Liver (tissue), 3 donors: ENCODE measurements around the gene SLC25A17.

Experiments used
- EGR1 ChIP-seq, 2 donors: IDR thresholded peaks; 2 replicates each; pipeline ENCODE4 v1.6.1; 2016 to 2018; ENCODE audit warnings: antibody characterized with exemption in 2 of 2, low read depth in 2 of 2
- FOXA2 ChIP-seq: IDR thresholded peaks from 2 replicates; pipeline ENCODE4 v1.6.1; 2016; ENCODE audit warnings: antibody characterized with exemption
- GABPA ChIP-seq, 2 donors: IDR thresholded peaks in 1 of 2; conservative IDR thresholded peaks in 1 of 2; 2 replicates each; pipeline ENCODE4 v1.6.1; 2016; ENCODE audit warnings: antibody characterized with exemption in 2 of 2, mild to moderate bottlenecking in 1 of 2, moderate library complexity in 1 of 2
- HNF4A ChIP-seq, 2 donors: conservative IDR thresholded peaks; 2 replicates each; pipeline ENCODE4 v1.6.1; 2016; ENCODE audit warnings: antibody characterized with exemption in 2 of 2, mild to moderate bottlenecking in 2 of 2
- JUND ChIP-seq, 2 donors: IDR thresholded peaks; 2 replicates each; pipeline ENCODE4 v1.6.1; 2016; ENCODE audit warnings: antibody characterized with exemption in 2 of 2
- RAD21 ChIP-seq, 2 donors: IDR thresholded peaks; 2 replicates each; pipeline ENCODE4 v1.6.1; 2016; ENCODE audit warnings: antibody characterized with exemption in 2 of 2, mild to moderate bottlenecking in 2 of 2
- SP1 ChIP-seq: IDR thresholded peaks from 2 replicates; pipeline ENCODE4 v1.6.1; 2018; ENCODE audit warnings: antibody characterized with exemption, mild to moderate bottlenecking
- TAF1 ChIP-seq: conservative IDR thresholded peaks from 2 replicates; pipeline ENCODE4 v1.6.1; 2016; ENCODE audit warnings: antibody characterized with exemption, mild to moderate bottlenecking
- YY1 ChIP-seq: IDR thresholded peaks from 2 replicates; pipeline ENCODE4 v1.6.1; 2016; ENCODE audit warnings: antibody characterized with exemption, mild to moderate bottlenecking
- TF ChIP-seq, protein P1 (sequence below): fragments of 150-350 bp; IDR thresholded peaks from 2 replicates; pipeline ENCODE4 v1.5.1; 2017; ENCODE audit warnings: improper control_type of control experiment, low read depth, low read length; ENCODE audit not compliant: missing input control
- TF ChIP-seq, protein P2 (sequence below): IDR thresholded peaks from 2 replicates; pipeline ENCODE4 v1.6.1; 2016; ENCODE audit warnings: antibody characterized with exemption, mild to moderate bottlenecking
- TF ChIP-seq, protein P3 (sequence below): IDR thresholded peaks from 2 replicates; pipeline ENCODE4 v1.6.1; 2016; ENCODE audit warnings: antibody characterized with exemption
- TF ChIP-seq, protein P4 (sequence below): IDR thresholded peaks from 2 replicates; pipeline ENCODE4 v1.6.1; 2016; ENCODE audit warnings: antibody characterized with exemption
- TF ChIP-seq, protein P5 (sequence below): IDR thresholded peaks from 2 replicates; pipeline ENCODE4 v1.6.1; 2016; ENCODE audit warnings: antibody characterized with exemption
- donor health status: healthy.
- donor health status: healthy.

DNA sequence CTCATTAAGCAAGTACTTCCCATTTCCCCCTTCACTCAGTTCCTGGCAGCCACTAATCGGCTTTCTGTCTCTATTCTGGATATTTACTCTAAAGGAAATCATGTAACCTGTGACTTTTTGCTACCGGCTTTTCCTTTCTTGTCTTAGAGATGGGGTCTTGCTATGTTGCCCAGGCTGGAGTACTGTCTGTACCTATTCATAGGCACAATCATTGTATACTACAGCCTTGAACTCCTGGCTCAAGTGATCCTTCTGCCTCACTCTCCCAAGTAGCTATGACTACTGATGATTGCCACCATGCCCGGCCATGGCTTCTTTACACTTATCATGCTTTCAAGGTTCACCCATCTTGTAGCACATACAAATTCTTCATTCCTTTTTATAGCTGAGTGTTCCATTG is 12.4 kb downstream of the SLC25A17 start:
- TF ChIP-seq, protein P1, sequence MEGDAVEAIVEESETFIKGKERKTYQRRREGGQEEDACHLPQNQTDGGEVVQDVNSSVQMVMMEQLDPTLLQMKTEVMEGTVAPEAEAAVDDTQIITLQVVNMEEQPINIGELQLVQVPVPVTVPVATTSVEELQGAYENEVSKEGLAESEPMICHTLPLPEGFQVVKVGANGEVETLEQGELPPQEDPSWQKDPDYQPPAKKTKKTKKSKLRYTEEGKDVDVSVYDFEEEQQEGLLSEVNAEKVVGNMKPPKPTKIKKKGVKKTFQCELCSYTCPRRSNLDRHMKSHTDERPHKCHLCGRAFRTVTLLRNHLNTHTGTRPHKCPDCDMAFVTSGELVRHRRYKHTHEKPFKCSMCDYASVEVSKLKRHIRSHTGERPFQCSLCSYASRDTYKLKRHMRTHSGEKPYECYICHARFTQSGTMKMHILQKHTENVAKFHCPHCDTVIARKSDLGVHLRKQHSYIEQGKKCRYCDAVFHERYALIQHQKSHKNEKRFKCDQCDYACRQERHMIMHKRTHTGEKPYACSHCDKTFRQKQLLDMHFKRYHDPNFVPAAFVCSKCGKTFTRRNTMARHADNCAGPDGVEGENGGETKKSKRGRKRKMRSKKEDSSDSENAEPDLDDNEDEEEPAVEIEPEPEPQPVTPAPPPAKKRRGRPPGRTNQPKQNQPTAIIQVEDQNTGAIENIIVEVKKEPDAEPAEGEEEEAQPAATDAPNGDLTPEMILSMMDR, result no peak
- TF ChIP-seq YY1 (no peak), GABPA (IDR thresholded peaks at IDR 0.05 in 1 of 2, conservative IDR thresholded peaks at IDR 0.05 in 1 of 2) (no peak), TAF1 (no peak), RAD21 (IDR thresholded peaks at IDR 0.05) (no peak), FOXA2 (no peak), JUND (IDR thresholded peaks at IDR 0.05) (no peak), HNF4A (conservative IDR thresholded peaks at IDR 0.05) (no peak), SP1 (no peak), EGR1 (IDR thresholded peaks at IDR 0.05; ENCODE audit: low read depth in 2 of 2) (no peak)
- TF ChIP-seq, protein P2, sequence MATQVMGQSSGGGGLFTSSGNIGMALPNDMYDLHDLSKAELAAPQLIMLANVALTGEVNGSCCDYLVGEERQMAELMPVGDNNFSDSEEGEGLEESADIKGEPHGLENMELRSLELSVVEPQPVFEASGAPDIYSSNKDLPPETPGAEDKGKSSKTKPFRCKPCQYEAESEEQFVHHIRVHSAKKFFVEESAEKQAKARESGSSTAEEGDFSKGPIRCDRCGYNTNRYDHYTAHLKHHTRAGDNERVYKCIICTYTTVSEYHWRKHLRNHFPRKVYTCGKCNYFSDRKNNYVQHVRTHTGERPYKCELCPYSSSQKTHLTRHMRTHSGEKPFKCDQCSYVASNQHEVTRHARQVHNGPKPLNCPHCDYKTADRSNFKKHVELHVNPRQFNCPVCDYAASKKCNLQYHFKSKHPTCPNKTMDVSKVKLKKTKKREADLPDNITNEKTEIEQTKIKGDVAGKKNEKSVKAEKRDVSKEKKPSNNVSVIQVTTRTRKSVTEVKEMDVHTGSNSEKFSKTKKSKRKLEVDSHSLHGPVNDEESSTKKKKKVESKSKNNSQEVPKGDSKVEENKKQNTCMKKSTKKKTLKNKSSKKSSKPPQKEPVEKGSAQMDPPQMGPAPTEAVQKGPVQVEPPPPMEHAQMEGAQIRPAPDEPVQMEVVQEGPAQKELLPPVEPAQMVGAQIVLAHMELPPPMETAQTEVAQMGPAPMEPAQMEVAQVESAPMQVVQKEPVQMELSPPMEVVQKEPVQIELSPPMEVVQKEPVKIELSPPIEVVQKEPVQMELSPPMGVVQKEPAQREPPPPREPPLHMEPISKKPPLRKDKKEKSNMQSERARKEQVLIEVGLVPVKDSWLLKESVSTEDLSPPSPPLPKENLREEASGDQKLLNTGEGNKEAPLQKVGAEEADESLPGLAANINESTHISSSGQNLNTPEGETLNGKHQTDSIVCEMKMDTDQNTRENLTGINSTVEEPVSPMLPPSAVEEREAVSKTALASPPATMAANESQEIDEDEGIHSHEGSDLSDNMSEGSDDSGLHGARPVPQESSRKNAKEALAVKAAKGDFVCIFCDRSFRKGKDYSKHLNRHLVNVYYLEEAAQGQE, result no peak
- TF ChIP-seq, protein P3, sequence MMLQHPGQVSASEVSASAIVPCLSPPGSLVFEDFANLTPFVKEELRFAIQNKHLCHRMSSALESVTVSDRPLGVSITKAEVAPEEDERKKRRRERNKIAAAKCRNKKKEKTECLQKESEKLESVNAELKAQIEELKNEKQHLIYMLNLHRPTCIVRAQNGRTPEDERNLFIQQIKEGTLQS, result no peak
- TF ChIP-seq, protein P4, sequence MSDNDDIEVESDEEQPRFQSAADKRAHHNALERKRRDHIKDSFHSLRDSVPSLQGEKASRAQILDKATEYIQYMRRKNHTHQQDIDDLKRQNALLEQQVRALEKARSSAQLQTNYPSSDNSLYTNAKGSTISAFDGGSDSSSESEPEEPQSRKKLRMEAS, result no peak
- TF ChIP-seq, protein P5, sequence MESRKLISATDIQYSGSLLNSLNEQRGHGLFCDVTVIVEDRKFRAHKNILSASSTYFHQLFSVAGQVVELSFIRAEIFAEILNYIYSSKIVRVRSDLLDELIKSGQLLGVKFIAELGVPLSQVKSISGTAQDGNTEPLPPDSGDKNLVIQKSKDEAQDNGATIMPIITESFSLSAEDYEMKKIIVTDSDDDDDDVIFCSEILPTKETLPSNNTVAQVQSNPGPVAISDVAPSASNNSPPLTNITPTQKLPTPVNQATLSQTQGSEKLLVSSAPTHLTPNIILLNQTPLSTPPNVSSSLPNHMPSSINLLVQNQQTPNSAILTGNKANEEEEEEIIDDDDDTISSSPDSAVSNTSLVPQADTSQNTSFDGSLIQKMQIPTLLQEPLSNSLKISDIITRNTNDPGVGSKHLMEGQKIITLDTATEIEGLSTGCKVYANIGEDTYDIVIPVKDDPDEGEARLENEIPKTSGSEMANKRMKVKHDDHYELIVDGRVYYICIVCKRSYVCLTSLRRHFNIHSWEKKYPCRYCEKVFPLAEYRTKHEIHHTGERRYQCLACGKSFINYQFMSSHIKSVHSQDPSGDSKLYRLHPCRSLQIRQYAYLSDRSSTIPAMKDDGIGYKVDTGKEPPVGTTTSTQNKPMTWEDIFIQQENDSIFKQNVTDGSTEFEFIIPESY, result no peak
